Ecto neural progenitor cell (in vitro differentiated cells): ENCODE data around the gene TAF5.
"Not testable (repeated sequence)": the region's sequence is repeated elsewhere in the genome, so short reads cannot be mapped to it uniquely, and the experiment has no call there.

ENCODE experiments used
- DNase-seq: peaks from one replicate; pipeline ENCODE4 v3.0.0-alpha.2; 2018; ENCODE audit warnings: low spot score

TAF5 gene

DNA sequence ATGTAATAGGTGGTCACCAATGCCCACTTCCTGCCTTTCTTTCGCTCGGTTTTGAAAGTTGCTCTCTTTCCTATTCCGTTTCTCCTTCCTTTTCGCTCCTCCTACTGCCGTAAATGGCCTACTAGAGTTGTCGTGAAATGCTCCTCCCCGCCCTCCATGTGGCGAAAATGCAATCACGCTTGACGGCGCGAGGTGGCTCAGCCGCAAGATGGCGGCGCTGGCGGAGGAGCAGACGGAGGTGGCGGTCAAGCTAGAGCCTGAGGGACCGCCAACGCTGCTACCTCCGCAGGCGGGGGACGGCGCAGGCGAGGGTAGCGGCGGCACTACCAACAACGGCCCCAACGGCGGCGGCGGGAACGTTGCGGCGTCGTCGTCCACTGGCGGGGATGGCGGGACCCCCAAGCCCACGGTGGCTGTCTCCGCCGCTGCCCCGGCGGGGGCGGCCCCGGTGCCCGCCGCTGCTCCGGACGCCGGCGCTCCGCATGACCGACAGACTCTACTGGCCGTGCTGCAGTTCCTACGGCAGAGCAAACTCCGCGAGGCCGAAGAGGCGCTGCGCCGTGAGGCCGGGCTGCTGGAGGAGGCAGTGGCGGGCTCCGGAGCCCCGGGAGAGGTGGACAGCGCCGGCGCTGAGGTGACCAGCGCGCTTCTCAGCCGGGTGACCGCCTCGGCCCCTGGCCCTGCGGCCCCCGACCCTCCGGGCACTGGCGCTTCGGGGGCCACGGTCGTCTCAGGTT lies at the start of gene TAF5:
Gene TAF5 (plus strand): TSS at position 195 of the 737 bp plus-strand sequence. CDS start 14 bp downstream, at position 209.
- peak; percentile 93 for DNase-seq

DNA sequence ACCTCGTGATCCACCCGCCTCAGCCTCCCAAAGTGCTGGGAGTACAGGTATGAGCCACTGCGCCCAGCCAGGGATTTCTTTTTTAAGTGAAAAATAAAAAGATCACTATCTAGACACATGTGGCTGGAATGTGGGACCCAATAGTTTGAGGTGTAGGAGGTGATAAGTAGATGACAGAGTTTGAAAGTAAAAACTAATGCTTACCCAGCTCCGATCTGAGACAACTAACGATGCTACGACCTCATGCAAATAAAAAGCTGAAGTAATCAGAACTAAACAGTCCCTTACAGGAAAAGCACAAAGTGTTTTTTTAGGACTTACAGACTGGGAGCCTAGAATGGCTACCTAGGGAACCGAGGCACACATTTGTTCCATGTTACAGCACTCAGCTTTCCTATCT lies 39.9 kb upstream of the TAF5 start:
- DNase-seq: peak; percentile 1

DNA sequence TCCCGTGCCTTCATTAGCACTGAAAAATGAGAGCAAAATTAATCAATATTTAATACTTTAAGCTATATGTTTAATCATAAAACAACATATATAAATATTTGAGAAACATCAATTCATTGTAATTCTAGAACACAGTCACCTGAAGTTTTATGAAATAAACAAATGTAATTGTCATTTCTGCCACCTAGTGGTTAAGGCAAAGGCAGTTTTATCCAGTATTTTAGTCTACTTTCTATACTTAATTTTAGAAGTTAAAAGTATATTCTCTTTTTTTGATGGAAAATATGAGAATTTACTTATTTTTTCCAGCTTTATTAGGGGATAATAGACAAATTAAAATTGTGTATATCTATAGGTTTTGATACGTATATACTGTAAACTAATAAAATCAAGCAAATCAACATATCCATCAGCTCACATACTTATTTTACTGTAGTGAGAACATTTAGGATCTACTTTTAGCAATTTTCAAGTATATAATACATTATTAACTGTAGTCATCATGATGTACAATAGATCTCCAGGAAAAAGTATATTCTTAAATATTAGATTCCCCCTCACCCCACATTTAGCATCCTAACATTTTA lies 33.7 kb upstream of the TAF5 start:
- no peak for DNase-seq

DNA sequence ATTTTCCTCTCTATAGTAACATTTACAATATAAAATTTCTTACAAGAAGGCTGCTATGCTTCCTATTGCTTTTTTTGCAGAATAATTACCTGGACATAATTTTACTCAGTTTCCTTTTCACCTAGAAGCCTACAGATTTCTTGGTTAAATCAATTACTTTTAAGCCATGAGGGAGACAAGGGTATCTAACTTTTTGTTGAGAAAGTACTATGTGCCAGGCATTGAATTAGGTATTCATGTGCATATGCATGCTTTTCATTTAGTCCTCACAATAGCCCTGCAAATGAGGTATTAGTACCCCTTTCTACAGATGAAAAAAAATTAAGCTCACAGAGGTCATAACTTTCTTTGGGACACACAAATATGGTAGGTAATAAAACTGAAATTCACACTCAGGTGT lies 33.2 kb upstream of the TAF5 start:
- DNase-seq: no peak

DNA sequence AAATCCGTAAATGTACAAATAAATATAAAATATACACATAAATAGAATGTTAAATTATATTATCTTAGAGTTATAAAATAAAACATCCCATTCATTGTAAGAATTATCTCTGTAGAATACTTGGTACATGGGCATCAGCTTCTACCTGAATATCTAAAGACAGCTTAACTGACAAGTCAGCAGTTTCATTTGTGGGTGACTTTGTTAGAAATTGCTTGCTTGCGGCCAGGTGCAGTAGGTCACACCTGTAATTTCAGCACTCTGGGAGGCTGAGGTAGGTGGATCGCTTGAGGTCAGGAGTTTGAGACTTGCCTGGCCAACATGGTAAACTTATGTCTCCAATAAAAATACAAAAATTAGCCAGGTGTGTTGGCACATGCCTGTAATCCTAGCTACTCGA lies 31.4 kb upstream of the TAF5 start:
- DNase-seq: peak; percentile 3

DNA sequence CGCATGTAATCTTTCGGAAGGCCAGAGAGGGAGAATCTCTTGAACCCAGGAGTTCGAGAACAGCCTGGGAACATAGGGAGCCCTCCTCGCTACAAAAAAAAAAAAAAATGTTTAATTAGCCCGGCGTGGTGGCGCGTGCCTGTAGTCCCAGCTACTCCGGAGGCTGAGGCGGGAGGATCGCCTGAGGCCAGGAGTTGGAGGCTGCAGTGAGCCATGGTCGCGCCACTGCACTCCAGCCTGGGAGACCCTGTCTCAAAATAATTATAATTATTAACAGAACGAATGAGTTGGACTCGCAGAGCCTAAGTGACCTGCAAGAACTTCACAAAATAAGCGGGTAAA lies 17.6 kb upstream of the TAF5 start:
- DNase-seq: no peak

DNA sequence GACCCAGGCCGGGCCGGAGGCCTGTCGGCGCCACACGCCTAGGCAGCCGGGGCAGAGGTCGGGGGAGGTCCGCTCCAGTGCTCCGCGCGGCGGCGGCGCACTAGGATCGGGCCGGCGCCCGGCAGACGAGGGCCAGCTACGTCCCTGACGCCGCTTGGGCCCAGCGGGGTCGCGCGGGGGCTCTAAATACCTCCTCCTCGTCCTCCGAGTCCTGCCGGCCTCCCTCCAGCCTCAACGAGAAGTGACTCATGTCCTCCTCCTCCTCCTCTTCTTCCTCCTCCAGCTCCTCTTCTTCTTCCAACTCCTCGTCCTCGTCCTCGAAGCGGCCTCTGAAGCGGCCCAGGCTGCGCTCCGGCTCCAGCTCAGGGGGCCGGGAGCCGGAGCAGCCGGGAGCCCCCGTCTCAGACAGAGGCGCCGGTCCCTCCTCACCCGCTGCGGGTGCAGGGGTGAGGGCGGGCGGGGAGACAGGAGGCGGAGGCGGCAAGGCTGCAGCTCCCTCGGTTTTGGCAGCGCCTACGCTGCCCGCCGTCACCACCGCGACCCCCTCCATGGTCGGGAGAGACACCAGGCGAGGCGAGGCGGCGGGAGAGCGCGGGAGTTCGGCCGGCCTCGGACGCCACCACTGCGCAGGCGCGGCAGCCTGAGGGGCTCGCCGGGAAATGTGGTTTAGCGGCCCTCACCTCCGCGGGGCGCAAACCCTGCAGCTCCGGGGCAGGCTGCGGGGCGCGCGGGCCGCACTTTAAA lies 17.1 kb upstream of the TAF5 start, which contains the start of gene PCGF6:
Gene PCGF6 (minus strand): TSS at position 624 of the 744 bp plus-strand sequence. CDS start 74 bp downstream, at position 550.
- peak; percentile 94 for DNase-seq

DNA sequence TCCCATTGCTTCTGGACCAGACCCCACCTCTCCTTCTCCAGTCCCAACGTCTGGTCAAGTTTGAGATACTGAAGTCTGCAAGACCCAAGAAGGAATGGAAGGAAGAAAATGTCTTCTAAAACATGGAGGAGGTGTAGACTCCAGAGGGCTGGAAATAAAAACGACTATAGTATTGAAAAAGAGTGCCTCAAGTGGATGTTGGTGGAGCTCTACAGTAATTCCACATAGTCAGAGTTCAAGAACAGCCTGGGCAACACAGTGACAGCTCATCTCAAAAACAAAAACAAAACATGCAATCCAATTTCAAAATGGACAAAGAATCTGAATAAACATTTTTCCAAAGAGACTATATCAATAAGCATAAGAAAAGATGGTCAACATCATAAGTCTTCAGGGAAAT lies 14.5 kb upstream of the TAF5 start:
- no peak for DNase-seq

DNA sequence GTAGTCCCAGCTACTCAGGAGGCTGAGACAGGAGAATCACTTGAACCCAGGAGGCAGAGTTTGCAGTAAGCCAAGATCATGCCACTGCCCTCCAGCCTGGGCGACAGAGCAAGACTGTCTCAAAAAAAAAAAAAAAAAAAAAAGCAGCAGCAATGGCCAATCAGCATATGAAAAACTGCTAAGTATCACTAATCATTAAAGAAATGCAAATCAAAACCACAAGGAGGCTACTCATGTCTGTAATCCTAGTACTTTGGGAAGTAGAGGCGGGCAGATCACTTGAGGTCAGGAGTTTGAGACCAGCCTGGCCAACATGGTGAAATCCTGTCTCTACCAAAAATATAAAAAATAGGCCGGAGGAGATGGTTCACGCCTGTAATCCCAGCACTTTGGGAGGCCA lies 13.2 kb upstream of the TAF5 start:
- DNase-seq: not testable (repeated sequence)

DNA sequence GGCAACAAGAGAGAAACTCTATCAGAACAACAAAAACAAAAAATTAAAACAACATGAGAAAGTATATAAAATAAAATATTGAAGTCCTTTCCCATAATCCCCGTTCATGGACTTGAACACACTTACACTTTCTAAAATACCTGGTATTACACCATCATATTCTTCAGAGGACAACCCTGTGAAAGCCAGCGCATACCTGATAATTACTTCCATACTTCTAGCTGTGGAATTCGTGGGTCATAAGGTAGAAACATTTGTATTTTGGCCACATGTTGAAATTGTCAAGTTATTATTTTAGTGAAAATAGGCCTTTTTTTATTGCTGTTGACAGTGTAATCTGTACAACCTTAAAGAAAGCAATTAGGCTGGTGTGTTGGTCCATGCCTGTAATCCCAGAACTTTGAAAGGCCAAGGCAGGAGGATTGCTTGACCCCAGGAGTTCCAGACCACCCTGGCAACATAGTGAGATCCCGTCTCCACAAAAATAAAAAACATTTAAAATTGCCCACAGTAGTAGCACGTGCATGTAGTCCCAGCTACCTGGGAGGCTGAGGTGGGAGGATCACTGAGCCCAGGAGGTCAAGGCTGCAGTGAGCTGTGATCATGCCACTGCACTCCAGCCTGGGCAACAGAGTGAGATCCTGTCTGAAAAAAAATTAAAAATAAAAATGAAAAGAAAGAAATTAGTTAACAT lies 11.7 kb upstream of the TAF5 start:
- DNase-seq: no peak

DNA sequence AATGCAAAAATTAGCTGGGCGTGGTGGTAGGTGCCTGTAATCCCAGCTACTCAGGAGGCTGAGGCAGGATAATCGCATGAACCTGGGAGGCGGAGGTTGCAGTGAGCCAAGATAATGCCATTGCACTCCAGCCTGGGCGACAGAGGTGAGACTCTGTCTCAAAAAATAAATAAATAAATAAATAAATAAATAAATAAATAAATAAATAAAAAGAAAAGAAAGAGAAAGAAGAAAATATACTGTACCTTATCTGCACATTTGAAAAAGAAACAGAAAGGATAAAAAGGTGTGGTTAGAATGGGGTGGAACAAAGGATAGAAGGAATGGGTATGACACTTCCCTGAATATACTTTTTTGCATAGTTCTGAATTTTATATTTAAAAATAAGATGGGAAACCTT lies 8.3 kb upstream of the TAF5 start:
- not testable (repeated sequence) for DNase-seq

DNA sequence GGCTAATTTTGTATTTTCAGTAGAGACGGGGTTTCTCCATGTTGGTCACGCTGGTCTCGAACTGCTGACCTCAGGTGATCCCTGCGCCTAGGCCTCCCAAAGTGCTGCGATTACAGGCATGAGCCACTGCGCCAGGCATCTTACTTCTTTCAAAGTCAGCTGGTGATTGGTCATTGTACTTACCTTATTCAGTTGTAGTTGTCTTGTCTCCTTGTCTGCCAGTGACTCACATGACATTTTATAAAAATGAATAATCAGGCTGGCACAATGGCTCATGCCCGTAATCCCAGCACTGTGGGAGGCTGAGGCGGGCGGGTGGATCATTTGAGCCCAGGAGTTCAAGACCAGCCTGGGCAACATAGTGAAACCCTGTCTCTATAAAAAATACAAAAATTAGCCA lies 7.0 kb upstream of the TAF5 start:
- not testable (repeated sequence) for DNase-seq

DNA sequence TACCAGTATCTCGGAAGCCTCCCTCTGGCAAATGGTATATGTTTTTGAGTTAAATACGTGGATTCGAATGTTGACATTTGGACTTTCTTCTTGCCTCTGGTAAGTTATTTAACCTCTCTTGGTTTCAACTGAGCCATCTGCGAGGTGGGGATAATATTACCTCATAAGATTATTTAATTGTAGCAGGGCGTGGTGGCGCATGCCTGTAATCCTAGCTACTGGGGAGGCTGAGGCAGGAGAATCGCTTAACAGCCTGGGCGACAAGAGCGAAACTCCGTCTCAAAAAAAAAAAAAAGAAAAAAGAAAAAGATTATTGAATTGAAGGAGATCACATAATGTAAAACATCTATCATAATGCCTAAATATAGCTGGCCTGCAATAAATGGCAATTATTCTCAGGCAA lies 396 bp upstream of the TAF5 start:
- DNase-seq: no peak

DNA sequence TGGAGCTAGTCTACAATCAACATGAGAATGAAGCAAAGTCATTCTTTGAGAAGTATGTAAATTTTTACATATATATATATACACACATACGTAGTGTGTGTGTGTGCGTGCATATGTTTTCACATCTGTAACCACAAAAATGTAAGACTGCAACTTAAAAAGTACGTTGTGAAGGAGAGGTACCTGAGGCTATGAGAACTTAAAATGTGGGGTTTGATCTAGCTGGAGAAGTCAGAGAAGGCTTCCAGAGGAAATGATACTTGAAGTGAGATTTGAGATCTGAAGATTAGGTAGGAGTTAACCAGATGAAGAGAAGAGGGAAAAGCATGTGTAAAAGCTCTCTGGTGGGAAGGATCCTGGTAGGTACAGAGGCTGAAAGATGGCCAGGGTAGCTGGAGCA lies 5.8 kb downstream of the TAF5 start:
- no peak for DNase-seq

DNA sequence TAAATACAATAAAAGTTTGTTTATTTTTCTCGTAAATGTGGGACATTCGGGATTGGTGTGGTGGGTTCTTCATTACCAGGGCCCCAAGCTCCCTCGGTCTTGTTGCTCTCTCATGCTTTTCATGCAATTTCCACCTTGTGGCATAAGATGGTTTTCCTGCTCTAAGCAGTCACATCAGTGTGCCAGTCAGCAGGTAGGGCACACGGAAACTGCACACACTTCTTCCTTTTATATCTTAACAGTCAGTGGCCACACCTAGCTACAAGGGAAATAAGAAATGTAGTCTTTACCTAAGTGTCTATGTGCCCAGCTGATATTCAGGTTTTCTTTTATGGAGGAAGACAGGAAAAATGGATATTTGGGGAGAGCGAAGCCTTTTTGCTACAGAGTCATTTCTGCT lies 6.5 kb downstream of the TAF5 start:
- DNase-seq: no peak

DNA sequence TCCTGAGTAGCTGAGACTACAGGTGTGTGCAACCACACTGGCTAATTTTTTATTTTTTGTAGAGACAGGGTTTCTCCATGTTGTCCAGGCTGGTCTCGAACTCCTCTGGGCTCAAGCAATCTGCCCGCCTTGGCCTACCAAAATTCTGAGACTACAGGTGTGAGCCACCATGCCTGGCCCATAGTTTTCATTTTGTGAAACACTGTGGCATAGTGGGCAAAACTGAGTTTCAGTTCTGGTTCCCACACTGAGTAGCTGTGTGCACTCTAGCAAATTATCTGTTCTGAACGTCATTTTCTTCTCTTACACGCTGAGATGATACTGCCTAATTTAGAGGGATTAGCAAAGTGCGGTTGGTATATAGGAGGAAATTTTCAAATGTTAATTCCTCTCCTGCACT lies 15.0 kb downstream of the TAF5 start:
- DNase-seq: no peak

DNA sequence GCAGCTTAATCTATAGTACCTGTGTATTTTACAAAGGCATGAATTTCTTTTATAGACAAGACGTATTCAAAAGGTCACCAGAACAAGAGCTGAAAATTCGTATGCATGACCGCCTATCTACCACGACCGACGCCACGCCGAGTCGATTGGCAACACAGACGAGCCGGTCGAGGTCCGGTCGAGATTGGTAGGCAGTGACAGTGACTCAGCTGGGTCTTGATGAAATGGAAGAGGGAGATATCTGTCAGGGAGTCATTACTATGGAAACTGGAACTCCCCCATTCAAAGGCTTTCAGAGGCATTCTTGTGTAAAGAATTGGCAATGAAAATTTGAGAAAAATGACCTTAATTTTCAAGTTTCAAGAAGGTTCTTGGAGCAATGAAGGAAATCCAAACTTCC lies 26.4 kb downstream of the TAF5 start:
- DNase-seq: no peak

DNA sequence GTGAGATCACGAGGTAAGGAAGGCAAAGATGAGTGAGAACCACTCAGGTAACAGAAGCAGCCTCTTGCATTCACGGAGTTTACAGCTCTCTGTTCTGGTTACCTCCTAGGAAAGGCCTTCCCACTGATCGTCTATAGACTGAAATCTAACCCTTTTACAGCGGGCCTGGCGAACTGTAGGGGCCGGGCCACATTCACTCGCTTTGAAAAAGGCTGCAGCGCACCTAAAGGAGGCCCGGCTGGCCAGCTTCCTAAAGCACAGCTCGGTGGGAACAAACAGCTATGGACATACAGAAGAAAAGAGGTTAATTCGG lies 27.9 kb downstream of the TAF5 start:
- DNase-seq: no peak

DNA sequence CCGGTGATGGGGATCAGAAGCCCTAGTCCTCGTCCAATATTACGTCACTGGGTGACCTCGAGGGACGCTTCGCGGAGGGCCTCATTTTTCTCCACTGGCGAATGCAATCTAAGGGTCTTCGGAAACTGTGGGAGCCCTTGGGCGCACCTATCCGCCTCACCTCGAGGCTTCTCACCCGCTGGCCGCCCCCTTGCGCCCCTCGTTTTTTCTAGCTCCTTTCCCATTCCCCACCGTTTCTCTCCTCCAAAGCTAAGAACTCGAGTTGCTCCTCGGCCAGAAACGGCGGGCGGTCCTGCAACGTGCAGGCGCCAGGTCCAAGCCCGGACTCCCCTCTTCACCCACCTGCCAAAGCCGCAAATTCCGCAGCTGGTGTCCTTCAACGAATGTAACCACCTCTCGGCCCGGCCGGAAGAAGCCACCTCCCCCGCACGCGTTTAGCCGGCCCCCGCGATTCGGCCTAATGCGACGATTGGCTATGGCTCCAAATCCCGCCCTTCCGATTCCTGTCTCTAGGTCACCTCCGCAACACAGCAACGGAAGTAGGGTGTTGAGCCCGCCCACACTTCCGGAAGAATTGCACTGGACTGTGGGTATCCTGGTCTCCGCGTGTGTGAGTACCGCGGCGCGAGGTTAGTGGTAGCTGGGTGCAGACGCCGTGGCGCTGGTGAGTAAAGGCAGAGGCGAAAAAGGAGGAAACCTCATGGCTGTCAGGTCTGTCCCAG lies 28.5 kb downstream of the TAF5 start, which contains the start of the genes ATP5MK and PDCD11:
Gene ATP5MK (minus strand): TSS at position 409 of the 722 bp plus-strand sequence. CDS start 4,018 bp downstream, outside the sequence.
Gene PDCD11 (plus strand): TSS at position 560 of the 722 bp plus-strand sequence. CDS start 1,801 bp downstream, outside the sequence.
- peak; percentile 96 for DNase-seq

DNA sequence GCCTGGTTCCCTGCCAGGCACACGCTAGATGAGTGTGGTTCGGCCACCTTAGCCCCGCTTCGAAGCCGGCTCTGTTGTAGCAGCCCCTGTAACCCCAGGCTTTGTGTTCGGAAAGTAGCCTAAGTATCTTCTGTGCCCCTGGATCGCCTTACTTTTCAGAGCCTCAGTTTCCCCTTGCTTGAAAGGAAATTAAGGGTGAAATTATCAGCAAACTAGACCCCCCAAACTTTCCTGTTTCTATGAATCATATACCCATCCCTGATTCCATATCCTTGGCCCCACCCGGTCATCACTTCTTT lies 29.0 kb downstream of the TAF5 start:
- no peak for DNase-seq

DNA sequence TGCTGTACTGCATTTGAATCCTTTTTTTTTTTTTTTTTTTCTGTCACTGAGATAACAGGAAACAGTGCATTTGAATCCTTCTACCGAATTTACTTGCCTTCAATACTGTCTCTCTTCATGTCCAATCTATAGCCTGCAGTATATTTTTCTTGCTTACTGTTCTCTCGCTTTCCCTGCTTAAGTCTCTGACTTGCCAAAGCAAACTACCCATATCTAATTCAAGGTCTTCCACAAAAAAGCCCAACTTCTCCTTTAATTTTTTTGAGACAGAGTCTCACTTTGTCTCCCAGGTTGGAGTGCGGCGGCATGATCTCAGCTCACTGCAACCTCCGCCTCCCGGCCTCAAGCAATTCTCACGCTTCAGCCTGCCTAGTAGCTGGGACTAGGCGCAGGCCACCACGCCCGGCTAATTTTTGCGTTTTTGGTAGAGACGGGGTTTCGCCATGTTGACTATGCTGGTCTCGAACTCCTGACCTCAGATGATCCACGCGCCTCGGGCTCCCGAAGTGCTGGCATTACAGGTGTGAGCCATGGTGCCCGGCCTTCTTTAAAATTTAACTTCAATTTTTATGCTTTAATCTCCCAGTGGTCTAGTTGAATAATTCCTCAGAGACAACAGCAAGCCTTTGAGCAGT lies 29.5 kb downstream of the TAF5 start:
- no peak for DNase-seq

DNA sequence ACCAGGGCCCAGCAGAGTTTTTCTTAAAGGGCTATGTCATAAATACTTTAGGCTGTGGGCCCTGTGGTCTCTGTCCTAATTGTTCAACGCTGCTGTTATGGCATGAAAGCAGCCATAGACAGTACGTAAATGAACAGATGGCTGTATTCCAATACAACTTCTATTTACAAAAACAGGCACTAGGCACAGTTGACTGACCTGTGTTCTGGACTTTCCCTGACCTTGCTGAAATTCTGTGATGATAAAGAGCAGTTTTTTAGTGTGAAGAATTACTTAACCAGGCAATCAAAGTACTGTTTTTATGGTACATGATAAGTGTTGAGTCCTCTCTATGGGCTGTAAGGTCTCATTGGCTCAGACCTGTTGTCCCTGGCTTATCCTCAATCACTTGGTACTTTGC lies 45.8 kb downstream of the TAF5 start:
- DNase-seq: no peak
